ENCODE data around the gene COP1. TPM values are rescaled to one million over a fixed set of nuclear protein-coding genes. Genes with fewer than 3 reads are reported as not detected.
"Not testable (repeated sequence)": the region's sequence is repeated elsewhere in the genome, so short reads cannot be mapped to it uniquely, and the experiment has no call there.

COP1 gene
- total and polyA plus RNA-seq, 10 of the 15 experiments (the other 5 are each of a cell fraction or from before 2014, with no cell fraction given), result 17.7 to 49.9 (median 38.7) TPM

DNA sequence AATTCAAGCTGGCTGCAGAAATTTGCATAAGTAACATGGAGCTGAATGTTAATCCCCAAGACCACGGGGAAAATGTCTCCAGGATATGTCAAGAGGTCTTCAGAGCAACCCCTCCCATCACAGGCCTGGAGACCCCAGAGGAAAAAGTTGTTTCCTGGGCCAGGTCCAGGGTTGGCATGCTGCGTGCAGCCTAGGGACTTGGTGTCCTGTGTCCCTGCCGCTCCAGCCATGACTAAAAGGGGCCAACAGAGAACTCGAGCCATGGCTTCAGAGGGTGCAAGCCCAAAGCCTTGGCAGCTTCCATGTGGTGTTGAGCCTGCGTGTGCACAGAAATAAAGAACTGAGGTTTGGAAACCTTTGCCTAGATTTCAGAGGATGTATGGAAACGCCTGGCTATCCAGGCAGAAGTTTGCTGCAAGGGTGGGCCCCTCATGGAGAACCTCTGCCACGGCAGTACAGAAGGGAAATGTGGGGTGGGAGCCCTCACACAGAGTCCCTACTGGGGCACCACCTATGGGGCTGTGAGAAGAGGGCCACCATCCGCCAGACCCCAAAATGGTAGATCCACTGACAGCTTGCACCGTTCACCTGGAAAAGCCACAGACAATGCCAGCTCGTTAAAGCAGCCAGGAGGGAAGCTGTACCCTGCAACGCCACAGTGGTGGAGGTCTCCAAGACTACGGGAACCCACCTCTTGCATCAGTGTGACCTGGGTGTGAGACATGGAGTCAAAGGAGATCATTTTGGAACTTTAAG lies 222.9 kb downstream of the COP1 start (continued):
- TF ChIP-seq, protein P1, sequence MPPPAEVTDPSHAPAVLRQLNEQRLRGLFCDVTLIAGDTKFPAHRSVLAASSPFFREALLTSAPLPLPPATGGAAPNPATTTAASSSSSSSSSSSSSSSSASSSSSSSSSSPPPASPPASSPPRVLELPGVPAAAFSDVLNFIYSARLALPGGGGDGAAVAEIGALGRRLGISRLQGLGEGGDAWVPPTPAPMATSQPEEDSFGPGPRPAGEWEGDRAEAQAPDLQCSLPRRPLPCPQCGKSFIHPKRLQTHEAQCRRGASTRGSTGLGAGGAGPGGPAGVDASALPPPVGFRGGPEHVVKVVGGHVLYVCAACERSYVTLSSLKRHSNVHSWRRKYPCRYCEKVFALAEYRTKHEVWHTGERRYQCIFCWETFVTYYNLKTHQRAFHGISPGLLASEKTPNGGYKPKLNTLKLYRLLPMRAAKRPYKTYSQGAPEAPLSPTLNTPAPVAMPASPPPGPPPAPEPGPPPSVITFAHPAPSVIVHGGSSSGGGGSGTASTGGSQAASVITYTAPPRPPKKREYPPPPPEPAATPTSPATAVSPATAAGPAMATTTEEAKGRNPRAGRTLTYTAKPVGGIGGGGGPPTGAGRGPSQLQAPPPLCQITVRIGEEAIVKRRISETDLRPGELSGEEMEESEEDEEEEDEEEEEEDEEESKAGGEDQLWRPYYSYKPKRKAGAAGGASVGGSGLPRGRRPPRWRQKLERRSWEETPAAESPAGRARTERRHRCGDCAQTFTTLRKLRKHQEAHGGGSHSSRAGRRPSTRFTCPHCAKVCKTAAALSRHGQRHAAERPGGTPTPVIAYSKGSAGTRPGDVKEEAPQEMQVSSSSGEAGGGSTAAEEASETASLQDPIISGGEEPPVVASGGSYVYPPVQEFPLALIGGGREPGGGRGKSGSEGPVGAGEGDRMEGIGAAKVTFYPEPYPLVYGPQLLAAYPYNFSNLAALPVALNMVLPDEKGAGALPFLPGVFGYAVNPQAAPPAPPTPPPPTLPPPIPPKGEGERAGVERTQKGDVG (CRISPR knock-in tag; IDR thresholded peaks at IDR 0.05), result no peak
- no peak for TF ChIP-seq CREM (IDR thresholded peaks at IDR 0.05; ENCODE audit: low read depth)
- no peak for TF ChIP-seq RUNX3 (IDR thresholded peaks at IDR 0.05; ENCODE audit: low read length)
- no peak for TF ChIP-seq NFXL1 (IDR thresholded peaks at IDR 0.05; ENCODE audit: borderline replicate concordance)
- TF ChIP-seq, protein P2, sequence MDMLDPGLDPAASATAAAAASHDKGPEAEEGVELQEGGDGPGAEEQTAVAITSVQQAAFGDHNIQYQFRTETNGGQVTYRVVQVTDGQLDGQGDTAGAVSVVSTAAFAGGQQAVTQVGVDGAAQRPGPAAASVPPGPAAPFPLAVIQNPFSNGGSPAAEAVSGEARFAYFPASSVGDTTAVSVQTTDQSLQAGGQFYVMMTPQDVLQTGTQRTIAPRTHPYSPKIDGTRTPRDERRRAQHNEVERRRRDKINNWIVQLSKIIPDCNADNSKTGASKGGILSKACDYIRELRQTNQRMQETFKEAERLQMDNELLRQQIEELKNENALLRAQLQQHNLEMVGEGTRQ (IDR thresholded peaks at IDR 0.05; ENCODE audit: borderline replicate concordance, low read depth, low read length), result no peak
- TF ChIP-seq EGR1 (IDR thresholded peaks at IDR 0.05; ENCODE audit: borderline replicate concordance in 1 of 2, low read depth in 2 of 2, low read length in 2 of 2), result no peak
- TF ChIP-seq PML (IDR thresholded peaks at IDR 0.05; ENCODE audit: low read length), result no peak
- TF ChIP-seq, protein P3, sequence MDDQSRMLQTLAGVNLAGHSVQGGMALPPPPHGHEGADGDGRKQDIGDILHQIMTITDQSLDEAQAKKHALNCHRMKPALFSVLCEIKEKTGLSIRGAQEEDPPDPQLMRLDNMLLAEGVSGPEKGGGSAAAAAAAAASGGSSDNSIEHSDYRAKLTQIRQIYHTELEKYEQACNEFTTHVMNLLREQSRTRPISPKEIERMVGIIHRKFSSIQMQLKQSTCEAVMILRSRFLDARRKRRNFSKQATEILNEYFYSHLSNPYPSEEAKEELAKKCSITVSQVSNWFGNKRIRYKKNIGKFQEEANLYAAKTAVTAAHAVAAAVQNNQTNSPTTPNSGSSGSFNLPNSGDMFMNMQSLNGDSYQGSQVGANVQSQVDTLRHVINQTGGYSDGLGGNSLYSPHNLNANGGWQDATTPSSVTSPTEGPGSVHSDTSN (IDR thresholded peaks at IDR 0.05; ENCODE audit: insufficient replicate concordance, low read depth, low read length), result no peak
- TF ChIP-seq, protein P4, sequence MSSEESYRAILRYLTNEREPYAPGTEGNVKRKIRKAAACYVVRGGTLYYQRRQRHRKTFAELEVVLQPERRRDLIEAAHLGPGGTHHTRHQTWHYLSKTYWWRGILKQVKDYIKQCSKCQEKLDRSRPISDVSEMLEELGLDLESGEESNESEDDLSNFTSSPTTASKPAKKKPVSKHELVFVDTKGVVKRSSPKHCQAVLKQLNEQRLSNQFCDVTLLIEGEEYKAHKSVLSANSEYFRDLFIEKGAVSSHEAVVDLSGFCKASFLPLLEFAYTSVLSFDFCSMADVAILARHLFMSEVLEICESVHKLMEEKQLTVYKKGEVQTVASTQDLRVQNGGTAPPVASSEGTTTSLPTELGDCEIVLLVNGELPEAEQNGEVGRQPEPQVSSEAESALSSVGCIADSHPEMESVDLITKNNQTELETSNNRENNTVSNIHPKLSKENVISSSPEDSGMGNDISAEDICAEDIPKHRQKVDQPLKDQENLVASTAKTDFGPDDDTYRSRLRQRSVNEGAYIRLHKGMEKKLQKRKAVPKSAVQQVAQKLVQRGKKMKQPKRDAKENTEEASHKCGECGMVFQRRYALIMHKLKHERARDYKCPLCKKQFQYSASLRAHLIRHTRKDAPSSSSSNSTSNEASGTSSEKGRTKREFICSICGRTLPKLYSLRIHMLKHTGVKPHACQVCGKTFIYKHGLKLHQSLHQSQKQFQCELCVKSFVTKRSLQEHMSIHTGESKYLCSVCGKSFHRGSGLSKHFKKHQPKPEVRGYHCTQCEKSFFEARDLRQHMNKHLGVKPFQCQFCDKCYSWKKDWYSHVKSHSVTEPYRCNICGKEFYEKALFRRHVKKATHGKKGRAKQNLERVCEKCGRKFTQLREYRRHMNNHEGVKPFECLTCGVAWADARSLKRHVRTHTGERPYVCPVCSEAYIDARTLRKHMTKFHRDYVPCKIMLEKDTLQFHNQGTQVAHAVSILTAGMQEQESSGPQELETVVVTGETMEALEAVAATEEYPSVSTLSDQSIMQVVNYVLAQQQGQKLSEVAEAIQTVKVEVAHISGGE (CRISPR knock-in tag; IDR thresholded peaks at IDR 0.05), result no peak

DNA sequence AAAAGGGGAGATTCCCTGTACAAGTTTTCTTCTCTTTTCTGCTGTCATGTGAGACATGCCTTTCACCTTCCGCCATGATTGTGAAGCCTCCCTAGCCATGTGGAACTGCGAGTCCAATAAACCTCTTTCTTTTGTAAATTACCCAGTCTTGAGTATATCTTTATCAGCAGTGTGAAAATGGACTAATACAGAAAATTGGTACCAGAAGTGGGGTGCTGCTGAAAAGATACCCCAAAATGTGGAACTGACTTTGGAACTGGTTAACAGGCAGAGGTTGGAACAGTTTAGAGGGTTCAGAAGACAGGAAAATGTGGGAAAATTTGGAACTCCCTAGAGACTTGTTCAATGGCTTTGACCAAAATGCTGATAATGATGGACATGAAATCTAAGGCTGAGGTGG lies 223.7 kb downstream of the COP1 start:
- H3K4me3 ChIP-seq; POLR2A ChIA-PET; SMC1A ChIA-PET (ENCODE audit: uncharacterized antibody, unreplicated experiment); RAD21 ChIA-PET (ENCODE audit: unreplicated experiment); H3K27me3 ChIP-seq (replicated peaks in 1 of 2; ENCODE audit: control insufficient read depth in 2 of 2, insufficient read depth in 2 of 2, low read length in 1 of 2); in situ Hi-C loops (cut with MboI); H3K27ac ChIP-seq (ENCODE audit: control insufficient read depth, insufficient read depth); H2AFZ ChIP-seq (ENCODE audit: control insufficient read depth, low read depth, low read length); H4K20me1 ChIP-seq (ENCODE audit: control insufficient read depth, insufficient read depth); H3K9ac ChIP-seq (ENCODE audit: control insufficient read depth, insufficient read depth, low read length); DNase-seq (ENCODE audit: low read depth, low spot score); H3K79me2 ChIP-seq (ENCODE audit: control insufficient read depth, insufficient read depth, low read length); H3K4me2 ChIP-seq (ENCODE audit: control insufficient read depth, insufficient read depth); intact Hi-C loops (cut with micrococcal nuclease; ENCODE audit: unreplicated experiment); ATAC-seq; CTCF ChIA-PET; H3K4me1 ChIP-seq (ENCODE audit: control insufficient read depth, insufficient read depth, low read length); FAIRE-seq; BruUV-seq (replicated peaks): not testable (repeated sequence)
- Histone ChIP-seq H3K9me3 (replicated peaks; ENCODE audit: control insufficient read depth, insufficient read depth, low read length) (peaks cover 16% of the 10 kb centered on the region; the same call in 2 of the 3 replicates), H3K36me3 (ENCODE audit: control insufficient read depth in 2 of 2, insufficient read depth in 2 of 2, low read length in 1 of 2) (peaks cover 5 to 11% of the 10 kb centered on the region in 2 experiments; a peak in 3 of 4 replicates)
- 100% methylated on average over 2 of the region's 2 CpGs for whole genome bisulfite sequencing (ENCODE audit: insufficient coverage, insufficient replicate concordance, low lambda C conversion rate, missing lambda C conversion rate)
